ENCODE data around the gene PRSS36.
"Not testable (repeated sequence)": the region's sequence is repeated elsewhere in the genome, so short reads cannot be mapped to it uniquely, and the experiment has no call there.

- TF ChIP-seq BHLHE40 (IDR thresholded peaks at IDR 0.05; ENCODE audit: borderline replicate concordance); FOXA1 (IDR thresholded peaks at IDR 0.05); ELF4 (IDR thresholded peaks at IDR 0.05): not testable (repeated sequence)
- TF ChIP-seq, protein P1, sequence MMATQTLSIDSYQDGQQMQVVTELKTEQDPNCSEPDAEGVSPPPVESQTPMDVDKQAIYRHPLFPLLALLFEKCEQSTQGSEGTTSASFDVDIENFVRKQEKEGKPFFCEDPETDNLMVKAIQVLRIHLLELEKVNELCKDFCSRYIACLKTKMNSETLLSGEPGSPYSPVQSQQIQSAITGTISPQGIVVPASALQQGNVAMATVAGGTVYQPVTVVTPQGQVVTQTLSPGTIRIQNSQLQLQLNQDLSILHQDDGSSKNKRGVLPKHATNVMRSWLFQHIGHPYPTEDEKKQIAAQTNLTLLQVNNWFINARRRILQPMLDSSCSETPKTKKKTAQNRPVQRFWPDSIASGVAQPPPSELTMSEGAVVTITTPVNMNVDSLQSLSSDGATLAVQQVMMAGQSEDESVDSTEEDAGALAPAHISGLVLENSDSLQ (IDR thresholded peaks at IDR 0.05): not testable (repeated sequence)
Observed at GRCh38 chr16:31141071-31141469, 8.8 kb downstream of the PRSS36 start.
